Smooth muscle cell (in vitro differentiated cells): Measurements from ENCODE around the gene RBMS1. TPM values are rescaled to one million over a fixed set of nuclear protein-coding genes. Genes with fewer than 3 reads are reported as not detected.
"Not testable (repeated sequence)": the region's sequence is repeated elsewhere in the genome, so short reads cannot be mapped to it uniquely, and the experiment has no call there.

Experiments used
- DNase-seq: peaks from one replicate; lab custom pipeline; 2025; ENCODE audit not compliant: unreplicated experiment; lab: John Stamatoyannopoulos, UW
- H2AFZ ChIP-seq: fragments of 200-600 bp; sonication (generic); 2 replicates; pipeline ENCODE4 v1.6.0; 2016; ENCODE audit warnings: antibody characterized with exemption, low read depth, mild to moderate bottlenecking
- H3F3A ChIP-seq: fragments of 200-600 bp; sonication (generic); 2 replicates; pipeline ENCODE4 v1.6.0; 2017; ENCODE audit warnings: antibody characterized with exemption, low read depth
- H3K27ac ChIP-seq: fragments of 200-600 bp; sonication (generic); 2 replicates; pipeline ENCODE4 v1.5.1; 2016; ENCODE audit warnings: low read depth, mild to moderate bottlenecking
- H3K27me3 ChIP-seq: fragments of 200-600 bp; sonication (generic); 2 replicates; pipeline ENCODE4 v1.6.1; 2016; ENCODE audit warnings: low read depth, mild to moderate bottlenecking
- H3K36me3 ChIP-seq: fragments of 200-600 bp; sonication (generic); 2 replicates; pipeline ENCODE4 v1.5.1; 2016; ENCODE audit warnings: low read depth
- H3K4me1 ChIP-seq: fragments of 200-600 bp; sonication (generic); 2 replicates; pipeline ENCODE4 v1.5.1; 2016; ENCODE audit warnings: low read depth
- H3K4me2 ChIP-seq: fragments of 200-600 bp; sonication (generic); 2 replicates; pipeline ENCODE4 v1.6.0; 2016; ENCODE audit warnings: mild to moderate bottlenecking
- H3K4me3 ChIP-seq: fragments of 200-600 bp; sonication (generic); 2 replicates; pipeline ENCODE4 v1.5.1; 2016; ENCODE audit warnings: mild to moderate bottlenecking
- H3K79me2 ChIP-seq: fragments of 200-600 bp; sonication (generic); 2 replicates; pipeline ENCODE4 v1.6.0; 2016; ENCODE audit warnings: low read depth, mild to moderate bottlenecking
- H3K9ac ChIP-seq: fragments of 200-600 bp; sonication (generic); 2 replicates; pipeline ENCODE4 v1.6.0; 2016; ENCODE audit warnings: low read depth
- H3K9me3 ChIP-seq: fragments of 200-600 bp; sonication (generic); replicated peaks from 2 replicates; pipeline ENCODE4 v1.5.1; 2016; ENCODE audit warnings: low read depth
- H4K20me1 ChIP-seq: fragments of 200-600 bp; sonication (generic); 2 replicates; pipeline ENCODE4 v1.6.0; 2016; ENCODE audit warnings: low read depth
- CTCF ChIP-seq: fragments of 200-600 bp; sonication (generic); IDR thresholded peaks from 2 replicates; pipeline ENCODE4 v1.5.1; 2017; ENCODE audit warnings: borderline replicate concordance, mild to moderate bottlenecking, antibody characterized with exemption; ENCODE audit not compliant: insufficient read depth, poor library complexity, severe bottlenecking
- WGBS: methylation state at CpG from one replicate; pipeline ENCODE4 v1.1.7; 2016; ENCODE audit warnings: low lambda C conversion rate; 5-methylcytosine and 5-hydroxymethylcytosine counted together
- polyA plus RNA-seq: library from polyadenylated mRNA; unstranded; fragments of >200 nt; fragmentation: Nextera tagmentation; extraction: Ambion mirVana; gene quantifications from 2 replicates; pipeline ENCODE4 v1.2.1, GENCODE V29; 2016
- total RNA-seq: library from RNA; depleted of rRNA; stranded (reverse); fragments of >200 nt; gene quantifications from 2 replicates; pipeline ENCODE4 v1.2.3, GENCODE V29; 2014

Gene RBMS1
- total and polyA plus RNA-seq, 2 experiments from 2014 or later: 103 to 160 TPM

GRCh38 chr2:160453111-160453820 is 40.3 kb downstream of the RBMS1 start:
- 77% methylated on average over 3 of the region's 3 CpGs for WGBS
- TF ChIP-seq CTCF: no peak
- H3K27me3 ChIP-seq: no peaks in the 10 kb centered on the region
- H3K9me3 ChIP-seq: no peaks in the 10 kb centered on the region
- no peak overlapping the region for H3K4me3 ChIP-seq
- H3F3A ChIP-seq: peaks cover 8% of the 10 kb centered on the region
- no peaks in the 10 kb centered on the region for H3K36me3 ChIP-seq
- H3K4me2 ChIP-seq: no peak overlapping the region
- DNase-seq: no peak
- H3K79me2 ChIP-seq: peaks cover 89% of the 10 kb centered on the region
- H2AFZ ChIP-seq: no peak overlapping the region
- H3K9ac ChIP-seq: no peak overlapping the region
- peaks cover 76% of the 10 kb centered on the region for H4K20me1 ChIP-seq
- no peaks in the 10 kb centered on the region for H3K4me1 ChIP-seq
- no peak overlapping the region for H3K27ac ChIP-seq

DNA sequence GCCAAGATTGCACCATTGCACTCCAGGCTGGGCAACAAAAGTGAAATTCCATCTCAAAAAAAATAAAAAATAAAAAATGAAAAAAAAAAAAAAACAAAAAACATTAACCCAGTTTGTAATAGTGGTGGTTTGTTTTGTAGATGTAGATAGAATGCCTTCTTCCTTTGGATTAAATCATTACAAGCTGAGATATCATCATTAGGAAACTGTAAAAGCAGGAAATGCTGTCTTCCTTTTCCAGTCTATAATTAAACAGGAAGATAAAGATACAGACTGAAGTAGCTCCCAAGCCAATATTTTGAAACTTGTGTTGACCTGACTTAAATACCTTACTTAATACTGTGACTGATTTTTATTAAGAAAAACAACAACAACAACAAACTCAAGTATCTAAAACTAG is 43.1 kb downstream of the RBMS1 start:
- H4K20me1 ChIP-seq: peaks cover 71% of the 10 kb centered on the region
- no peak overlapping the region for H3K9ac ChIP-seq
- H3K4me1 ChIP-seq: no peaks in the 10 kb centered on the region
- no peak overlapping the region for H3K27ac ChIP-seq
- no peaks in the 10 kb centered on the region for H3K9me3 ChIP-seq
- no peaks in the 10 kb centered on the region for H3K27me3 ChIP-seq
- TF ChIP-seq CTCF: no peak
- peaks cover 2% of the 10 kb centered on the region for H3F3A ChIP-seq
- DNase-seq: no peak
- H3K36me3 ChIP-seq: no peaks in the 10 kb centered on the region
- H2AFZ ChIP-seq: no peak overlapping the region
- H3K4me3 ChIP-seq: no peak overlapping the region
- H3K4me2 ChIP-seq: no peak overlapping the region
- peaks cover 91% of the 10 kb centered on the region for H3K79me2 ChIP-seq

DNA sequence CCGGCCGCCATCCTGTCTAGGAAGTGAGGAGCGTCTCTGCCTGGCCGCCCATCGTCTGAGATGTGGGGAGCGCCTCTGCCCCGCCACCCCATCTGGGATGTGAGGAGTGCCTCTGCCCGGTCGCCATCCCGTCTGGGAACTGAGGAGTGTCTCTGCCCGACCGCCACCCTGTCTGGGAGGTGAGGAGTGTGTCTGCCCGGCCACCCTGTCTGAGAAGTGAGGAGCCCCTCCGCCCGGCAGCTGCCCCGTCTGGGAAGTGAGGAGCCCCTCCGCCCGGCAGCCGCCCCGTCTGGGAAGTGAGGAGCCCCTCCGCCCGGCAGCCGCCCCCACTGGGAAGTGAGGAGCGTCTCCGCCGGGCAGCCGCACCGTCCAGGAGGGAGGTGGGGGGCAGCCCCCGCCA is 44.8 kb downstream of the RBMS1 start:
- DNase-seq, H3K9ac ChIP-seq, H3K9me3 ChIP-seq, H3K4me2 ChIP-seq, H2AFZ ChIP-seq, H3K27me3 ChIP-seq, H3K36me3 ChIP-seq, H3F3A ChIP-seq, H3K27ac ChIP-seq, H3K4me3 ChIP-seq, H3K4me1 ChIP-seq: not testable (repeated sequence)
- WGBS: 100% methylated on average over 13 of the region's 29 CpGs
- peaks cover 91% of the 10 kb centered on the region for H3K79me2 ChIP-seq
- peaks cover 64% of the 10 kb centered on the region for H4K20me1 ChIP-seq

- Histone ChIP-seq H3K79me2 (peaks cover 90% of the 10 kb centered on the region), H4K20me1 (peaks cover 46% of the 10 kb centered on the region), H2AFZ (no peak overlapping the region), H3F3A (peaks cover 1% of the 10 kb centered on the region), H3K4me2 (no peak overlapping the region), H3K4me3 (no peak overlapping the region), H3K27me3 (no peaks in the 10 kb centered on the region), H3K9me3 (no peaks in the 10 kb centered on the region), H3K9ac (no peak overlapping the region), H3K4me1 (no peaks in the 10 kb centered on the region), H3K27ac (peak overlapping the region; percentile 2), H3K36me3 (no peaks in the 10 kb centered on the region)
- WGBS: 90% methylated on average over 1 of the region's 1 CpG
- DNase-seq: no peak
- TF ChIP-seq CTCF: no peak
Measured at GRCh38 chr2:160445673-160446072, 47.9 kb downstream of the RBMS1 start.
